Measurements from ENCODE around the gene FECH. TPM values are rescaled to one million over a fixed set of nuclear protein-coding genes. Genes with fewer than 3 reads are reported as not detected.

The FECH gene
- total and polyA plus RNA-seq, 9 of the 15 experiments (the other 6 are each of a cell fraction or from before 2014, with no cell fraction given): 19.8 to 170 (median 56.8) TPM

DNA sequence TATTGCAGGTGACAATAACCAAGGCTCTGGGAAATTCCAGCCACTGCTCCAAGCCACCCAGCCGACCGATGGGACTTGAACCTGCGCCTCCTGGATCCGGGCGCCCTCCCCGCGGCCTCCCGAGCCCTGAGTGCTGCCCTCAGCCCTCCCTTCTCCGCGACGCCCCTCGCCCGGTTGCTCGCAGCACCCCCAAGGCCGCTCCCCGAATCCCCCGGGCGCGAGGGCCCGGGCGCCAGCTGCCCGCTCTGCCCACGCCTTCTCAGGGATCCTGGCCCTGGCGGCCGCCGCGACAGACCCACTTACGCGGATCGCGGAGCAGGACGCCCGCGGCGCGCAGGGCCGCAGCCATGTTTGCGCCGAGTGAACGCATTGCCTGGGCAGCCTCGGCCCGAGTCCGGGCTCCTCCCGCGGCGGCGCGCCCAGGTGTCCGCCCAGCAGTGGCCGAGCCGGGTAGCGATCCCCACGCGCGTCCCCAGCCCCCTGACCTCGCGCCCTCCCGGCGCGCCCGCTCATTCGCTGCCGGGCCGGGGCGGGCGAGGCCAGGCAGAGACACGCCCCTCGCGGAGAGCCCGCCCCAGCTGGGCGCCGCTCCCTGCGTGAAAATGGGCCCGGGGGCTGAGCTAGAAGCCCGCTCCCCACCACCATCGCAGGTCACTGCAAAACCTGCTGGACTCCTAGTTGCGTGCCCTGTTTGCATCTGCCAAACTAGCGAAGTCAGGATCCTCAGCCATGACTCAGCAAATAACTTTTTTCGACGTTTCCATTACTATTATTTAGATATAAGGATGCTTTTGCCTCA, at the start of gene FECH (continued):
- TF ChIP-seq DACH1 (IDR thresholded peaks at IDR 0.05; ENCODE audit: partially characterized antibody) (no peak), RHOXF2B (CRISPR knock-in tag; conservative IDR thresholded peaks at IDR 0.05) (no peak), FOXK1 (CRISPR knock-in tag; IDR thresholded peaks at IDR 0.05; ENCODE audit: borderline replicate concordance) (no peak), SRSF3 (IDR thresholded peaks at IDR 0.05; ENCODE audit: insufficient read depth, low read length) (no peak), RBM15 (IDR thresholded peaks at IDR 0.05; ENCODE audit: insufficient read depth, low read length) (no peak), ZNF184 (CRISPR knock-in tag; IDR thresholded peaks at IDR 0.05) (no peak), ZNF655 (CRISPR knock-in tag; IDR thresholded peaks at IDR 0.05) (no peak), CEBPG (CRISPR knock-in tag; IDR thresholded peaks at IDR 0.05) (no peak), CEBPG (tag; conservative IDR thresholded peaks at IDR 0.05 in 1 of 2, IDR thresholded peaks at IDR 0.05 in 1 of 2) (no peak), PPARD (CRISPR knock-in tag; IDR thresholded peaks at IDR 0.05) (no peak), ZSCAN29 (IDR thresholded peaks at IDR 0.05) (no peak), ASH1L (IDR thresholded peaks at IDR 0.05; ENCODE audit: borderline replicate concordance, low read depth, partially characterized antibody) (no peak), ARID2 (IDR thresholded peaks at IDR 0.05) (no peak), STAT5A (IDR thresholded peaks at IDR 0.05; ENCODE audit: borderline replicate concordance, low read length) (no peak), ZNF695 (CRISPR knock-in tag; IDR thresholded peaks at IDR 0.05) (no peak)
- TF ChIP-seq, protein P1, sequence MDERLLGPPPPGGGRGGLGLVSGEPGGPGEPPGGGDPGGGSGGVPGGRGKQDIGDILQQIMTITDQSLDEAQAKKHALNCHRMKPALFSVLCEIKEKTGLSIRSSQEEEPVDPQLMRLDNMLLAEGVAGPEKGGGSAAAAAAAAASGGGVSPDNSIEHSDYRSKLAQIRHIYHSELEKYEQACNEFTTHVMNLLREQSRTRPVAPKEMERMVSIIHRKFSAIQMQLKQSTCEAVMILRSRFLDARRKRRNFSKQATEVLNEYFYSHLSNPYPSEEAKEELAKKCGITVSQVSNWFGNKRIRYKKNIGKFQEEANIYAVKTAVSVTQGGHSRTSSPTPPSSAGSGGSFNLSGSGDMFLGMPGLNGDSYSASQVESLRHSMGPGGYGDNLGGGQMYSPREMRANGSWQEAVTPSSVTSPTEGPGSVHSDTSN (CRISPR knock-in tag; IDR thresholded peaks at IDR 0.05; ENCODE audit: low read depth): no peak
- TF ChIP-seq, protein P1 (tag; conservative IDR thresholded peaks at IDR 0.05; ENCODE audit: low read depth): no peak
- TF ChIP-seq, protein P2, sequence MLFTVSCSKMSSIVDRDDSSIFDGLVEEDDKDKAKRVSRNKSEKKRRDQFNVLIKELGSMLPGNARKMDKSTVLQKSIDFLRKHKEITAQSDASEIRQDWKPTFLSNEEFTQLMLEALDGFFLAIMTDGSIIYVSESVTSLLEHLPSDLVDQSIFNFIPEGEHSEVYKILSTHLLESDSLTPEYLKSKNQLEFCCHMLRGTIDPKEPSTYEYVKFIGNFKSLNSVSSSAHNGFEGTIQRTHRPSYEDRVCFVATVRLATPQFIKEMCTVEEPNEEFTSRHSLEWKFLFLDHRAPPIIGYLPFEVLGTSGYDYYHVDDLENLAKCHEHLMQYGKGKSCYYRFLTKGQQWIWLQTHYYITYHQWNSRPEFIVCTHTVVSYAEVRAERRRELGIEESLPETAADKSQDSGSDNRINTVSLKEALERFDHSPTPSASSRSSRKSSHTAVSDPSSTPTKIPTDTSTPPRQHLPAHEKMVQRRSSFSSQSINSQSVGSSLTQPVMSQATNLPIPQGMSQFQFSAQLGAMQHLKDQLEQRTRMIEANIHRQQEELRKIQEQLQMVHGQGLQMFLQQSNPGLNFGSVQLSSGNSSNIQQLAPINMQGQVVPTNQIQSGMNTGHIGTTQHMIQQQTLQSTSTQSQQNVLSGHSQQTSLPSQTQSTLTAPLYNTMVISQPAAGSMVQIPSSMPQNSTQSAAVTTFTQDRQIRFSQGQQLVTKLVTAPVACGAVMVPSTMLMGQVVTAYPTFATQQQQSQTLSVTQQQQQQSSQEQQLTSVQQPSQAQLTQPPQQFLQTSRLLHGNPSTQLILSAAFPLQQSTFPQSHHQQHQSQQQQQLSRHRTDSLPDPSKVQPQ (CRISPR knock-in tag; IDR thresholded peaks at IDR 0.05; ENCODE audit: borderline replicate concordance): no peak
